Cardiac muscle cell (in vitro differentiated cells and primary cell): ENCODE data around the gene LPIN3. TPM values are rescaled to one million over a fixed set of nuclear protein-coding genes. Genes with fewer than 3 reads are reported as not detected.

Experiments
- DNase-seq, 2 donors: peaks; one replicate each; pipeline versions ENCODE4 v3.0.0 to v3.0.0-alpha.2; 2010 to 2017; ENCODE audit warnings: low read depth in 1 of 2, low spot score in 1 of 2
- H3K27ac ChIP-seq: fragments of 200-600 bp; sonication (generic); 2 replicates; pipeline ENCODE4 v1.5.1; 2016
- H3K27me3 ChIP-seq: fragments of 200-600 bp; sonication (generic); 2 replicates; pipeline ENCODE4 v1.6.0; 2016; ENCODE audit warnings: control low read depth
- H3K36me3 ChIP-seq: fragments of 200-600 bp; sonication (generic); 2 replicates; pipeline ENCODE4 v1.5.1; 2016; ENCODE audit warnings: control low read depth
- H3K4me1 ChIP-seq: fragments of 200-600 bp; sonication (generic); 2 replicates; pipeline ENCODE4 v1.8.1; 2017; ENCODE audit warnings: low read depth, mild to moderate bottlenecking, mixed run types
- H3K4me3 ChIP-seq: fragments of 200-600 bp; sonication (generic); 2 replicates; pipeline ENCODE4 v1.5.1; 2016; ENCODE audit warnings: mild to moderate bottlenecking
- H3K9me3 ChIP-seq: fragments of 200-600 bp; sonication (generic); 2 replicates; pipeline ENCODE4 v1.5.1; 2017; ENCODE audit warnings: low read depth, mild to moderate bottlenecking, control low read depth
- CTCF ChIP-seq: IDR thresholded peaks from 2 replicates; pipeline ENCODE4 v1.5.1; 2012; ENCODE audit warnings: low read depth, mild to moderate bottlenecking, low read length
- polyA plus RNA-seq: library from polyadenylated mRNA; unstranded; fragments of >200 nt; fragmentation: Nextera tagmentation; extraction: Ambion mirVana; gene quantifications from 2 replicates; pipeline ENCODE4 v1.2.1, GENCODE V29; 2016
- total RNA-seq: library from RNA; depleted of rRNA; stranded (reverse); fragments of >200 nt; gene quantifications from 2 replicates; pipeline ENCODE4 v1.2.3, GENCODE V29; 2016

Gene LPIN3
- total and polyA plus RNA-seq, 2 experiments from 2014 or later: 11.2 to 17.0 TPM

- peaks cover 39% of the 10 kb centered on the region for H3K27me3 ChIP-seq
- no peaks in the 10 kb centered on the region for H3K4me1 ChIP-seq
- H3K36me3 ChIP-seq: no peaks in the 10 kb centered on the region
- no peak overlapping the region for H3K27ac ChIP-seq
- H3K4me3 ChIP-seq: peak overlapping the region; percentile 13
- no peak for TF ChIP-seq CTCF
- H3K9me3 ChIP-seq: no peaks in the 10 kb centered on the region
- DNase-seq: peak; percentile 9 to 44
Measured at GRCh38 chr20:41365777-41366545, 25.3 kb downstream of the LPIN3 start.

- peak in 1 of 2 donors; percentile 80 for DNase-seq
- H3K9me3 ChIP-seq: no peaks in the 10 kb centered on the region
- H3K4me1 ChIP-seq: no peaks in the 10 kb centered on the region
- H3K27ac ChIP-seq: no peak within 1 kb of the TSS
- H3K27me3 ChIP-seq: peaks cover 39% of the 10 kb centered on the region
- TF ChIP-seq CTCF: no peak
- no peaks in the 10 kb centered on the region for H3K36me3 ChIP-seq
- H3K4me3 ChIP-seq: peak within 1 kb of the TSS; percentile 38
Measured at GRCh38 chr20:41366546-41367392, 26.1 kb downstream of the LPIN3 start, which contains the start of gene EMILIN3. EMILIN3 (minus strand) TSS chr20:41366818; CDS start chr20:41366634, 184 bp downstream.

GRCh38 chr20:41367393-41367695 lies 26.7 kb downstream of the LPIN3 start:
- no peaks in the 10 kb centered on the region for H3K9me3 ChIP-seq
- TF ChIP-seq CTCF: no peak
- no peaks in the 10 kb centered on the region for H3K36me3 ChIP-seq
- no peaks in the 10 kb centered on the region for H3K4me1 ChIP-seq
- no peak overlapping the region for H3K27ac ChIP-seq
- no peak for DNase-seq
- H3K27me3 ChIP-seq: peaks cover 39% of the 10 kb centered on the region
- H3K4me3 ChIP-seq: peak overlapping the region; percentile 38

- H3K27me3 ChIP-seq: peaks cover 39% of the 10 kb centered on the region
- no peak for TF ChIP-seq CTCF
Measured at GRCh38 chr20:41367956-41368355, 27.3 kb downstream of the LPIN3 start.

GRCh38 chr20:41369673-41370072 lies 29.1 kb downstream of the LPIN3 start:
- H3K36me3 ChIP-seq: no peaks in the 10 kb centered on the region
- H3K4me3 ChIP-seq: no peak overlapping the region
- TF ChIP-seq CTCF: no peak
- no peaks in the 10 kb centered on the region for H3K9me3 ChIP-seq
- H3K4me1 ChIP-seq: peaks cover 9% of the 10 kb centered on the region
- no peak overlapping the region for H3K27ac ChIP-seq
- H3K27me3 ChIP-seq: peaks cover 32% of the 10 kb centered on the region
- no peak for DNase-seq

More at GRCh38 chr20:41367956-41368355, 27.3 kb downstream of the LPIN3 start:
- no peak overlapping the region for H3K27ac ChIP-seq
- H3K4me1 ChIP-seq: no peaks in the 10 kb centered on the region
- no peaks in the 10 kb centered on the region for H3K9me3 ChIP-seq
- no peak for DNase-seq
- no peaks in the 10 kb centered on the region for H3K36me3 ChIP-seq
- H3K4me3 ChIP-seq: no peak overlapping the region
